H7 (cell line): Measurements from ENCODE around the gene ANO3. TPM values are rescaled to one million over a fixed set of nuclear protein-coding genes. Genes with fewer than 3 reads are reported as not detected.

ENCODE experiments used
- DNase-seq: peaks from one replicate; pipeline ENCODE4 v3.0.0; 2012
- H3K27me3 ChIP-seq: 2 replicates; pipeline ENCODE4 v1.6.0; 2011; ENCODE audit warnings: mild to moderate bottlenecking, low read length; ENCODE audit not compliant: control insufficient read depth, insufficient read depth
- H3K36me3 ChIP-seq: replicated peaks from 2 replicates; pipeline ENCODE4 v1.5.1; 2011; ENCODE audit warnings: low read length; ENCODE audit not compliant: control insufficient read depth, insufficient read depth
- H3K4me3 ChIP-seq: 2 replicates; pipeline ENCODE4 v1.5.1; 2011; ENCODE audit warnings: low read depth, mild to moderate bottlenecking, control low read depth, low read length, moderate library complexity; ENCODE audit not compliant: insufficient read depth
- total RNA-seq: library from RNA; depleted of rRNA; stranded (reverse); fragments of >200 nt; shearing (Covaris generic); gene quantifications from 2 replicates; pipeline ENCODE4 v1.2.3, GENCODE V29; 2014

The ANO3 gene
- total RNA-seq, 1 experiment from 2014 or later = not detected

DNA sequence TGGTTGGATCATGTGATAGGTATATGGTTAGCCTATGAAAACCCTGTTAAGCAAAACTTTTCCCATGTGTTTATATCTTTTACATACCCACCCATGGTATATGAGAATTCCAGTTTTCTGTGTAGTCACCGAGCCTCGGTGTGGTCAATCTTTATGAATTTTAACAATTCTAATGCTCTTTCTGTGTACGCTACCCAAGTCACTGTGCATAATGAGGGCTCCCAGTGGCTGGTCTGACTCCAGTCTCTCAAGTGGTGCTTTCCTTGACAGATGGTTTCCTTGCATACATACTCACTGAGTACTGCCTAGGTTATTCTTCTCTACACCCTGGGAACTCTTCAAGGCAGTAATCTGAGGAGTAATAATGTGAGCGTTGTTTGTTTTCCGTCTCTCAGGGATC, 222.5 kb downstream of the ANO3 start:
- DNase-seq = no peak
- Histone ChIP-seq H3K36me3 (no peaks in the 10 kb centered on the region), H3K4me3 (no peak overlapping the region), H3K27me3 (no peaks in the 10 kb centered on the region)

DNA sequence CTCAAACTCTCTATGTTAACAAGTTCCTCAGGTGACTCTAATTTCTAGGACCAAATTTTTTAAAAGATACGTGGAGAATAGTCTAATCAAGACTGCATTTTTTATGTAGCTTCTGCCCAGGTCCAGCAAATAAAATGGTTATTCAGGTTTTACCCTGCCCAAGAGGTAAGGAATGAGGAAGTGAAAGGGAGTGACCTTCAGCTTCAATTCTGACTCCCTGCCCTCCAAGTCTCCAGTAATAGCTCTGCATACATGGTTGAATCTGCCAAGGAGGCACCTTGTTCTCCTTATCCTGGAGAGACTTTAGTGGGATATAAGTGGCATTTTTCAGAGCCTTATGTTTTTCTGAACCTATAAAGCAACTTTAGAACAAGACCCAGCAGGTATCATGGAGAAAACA, 224.7 kb downstream of the ANO3 start:
- DNase-seq = no peak
- Histone ChIP-seq H3K36me3 (no peaks in the 10 kb centered on the region), H3K4me3 (no peak overlapping the region), H3K27me3 (no peaks in the 10 kb centered on the region)

DNA sequence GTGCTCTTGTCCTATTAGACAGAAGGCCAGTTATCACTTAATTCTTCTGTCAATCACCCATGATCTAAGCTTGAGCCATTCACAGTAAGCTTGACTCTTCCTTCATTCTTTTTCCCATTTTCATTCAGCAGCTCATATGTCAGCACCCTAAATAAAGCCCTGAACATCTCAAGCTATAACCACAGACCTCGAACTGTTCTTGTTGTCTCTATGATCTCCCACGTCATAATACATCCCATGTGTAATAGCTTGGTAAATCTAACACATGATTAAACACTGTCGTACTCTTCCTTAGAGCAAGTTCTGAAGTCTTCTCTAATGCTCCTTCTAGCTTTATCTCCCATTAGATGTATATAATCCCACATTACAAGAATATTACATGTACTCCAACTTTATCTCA, 225.7 kb downstream of the ANO3 start:
- no peak for DNase-seq
- no peaks in the 10 kb centered on the region for H3K27me3 ChIP-seq
- H3K36me3 ChIP-seq = no peaks in the 10 kb centered on the region
- no peak overlapping the region for H3K4me3 ChIP-seq

DNA sequence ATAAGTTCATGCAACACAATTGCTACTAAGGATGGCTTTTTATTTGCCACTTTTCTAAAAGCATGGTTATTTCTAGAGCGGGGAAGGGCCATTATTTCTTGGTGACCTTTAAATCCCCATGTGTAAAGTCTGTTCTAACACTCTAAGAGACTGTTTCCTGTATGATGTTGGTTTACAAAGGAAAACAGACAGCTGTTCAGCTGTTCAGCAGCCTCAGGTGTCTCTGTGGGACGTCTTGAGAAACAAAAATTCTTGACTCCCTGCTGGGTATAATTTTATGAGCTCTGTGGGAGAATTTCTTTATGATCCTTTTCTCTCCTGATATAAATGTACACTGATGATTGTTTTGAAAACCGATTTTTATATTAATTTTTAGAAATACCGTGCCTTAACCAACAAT, 226.3 kb downstream of the ANO3 start:
- H3K36me3 ChIP-seq = no peaks in the 10 kb centered on the region
- H3K4me3 ChIP-seq = no peak overlapping the region
- DNase-seq = no peak
- no peaks in the 10 kb centered on the region for H3K27me3 ChIP-seq

DNA sequence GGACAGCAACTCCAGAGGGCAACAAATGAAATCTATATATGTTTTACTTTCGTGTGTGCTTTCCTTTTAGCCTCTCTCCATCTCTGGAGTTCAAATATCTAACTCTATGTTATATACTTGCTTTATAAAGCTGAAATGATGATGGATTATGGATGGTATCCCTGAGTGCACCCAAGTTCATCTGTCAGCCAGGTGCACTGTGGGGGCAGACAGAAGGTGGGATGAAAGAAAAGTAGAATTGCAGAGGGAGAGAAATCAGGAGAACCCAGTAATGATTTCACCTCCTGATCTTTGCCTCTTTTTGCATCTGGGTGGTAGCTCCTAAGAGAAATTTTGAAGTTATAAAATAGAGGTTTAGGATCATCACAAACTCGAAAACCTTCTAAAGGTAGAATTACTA, 237.7 kb downstream of the ANO3 start:
- Histone ChIP-seq H3K4me3 (no peak overlapping the region), H3K27me3 (no peaks in the 10 kb centered on the region), H3K36me3 (no peaks in the 10 kb centered on the region)
- DNase-seq = no peak

DNA sequence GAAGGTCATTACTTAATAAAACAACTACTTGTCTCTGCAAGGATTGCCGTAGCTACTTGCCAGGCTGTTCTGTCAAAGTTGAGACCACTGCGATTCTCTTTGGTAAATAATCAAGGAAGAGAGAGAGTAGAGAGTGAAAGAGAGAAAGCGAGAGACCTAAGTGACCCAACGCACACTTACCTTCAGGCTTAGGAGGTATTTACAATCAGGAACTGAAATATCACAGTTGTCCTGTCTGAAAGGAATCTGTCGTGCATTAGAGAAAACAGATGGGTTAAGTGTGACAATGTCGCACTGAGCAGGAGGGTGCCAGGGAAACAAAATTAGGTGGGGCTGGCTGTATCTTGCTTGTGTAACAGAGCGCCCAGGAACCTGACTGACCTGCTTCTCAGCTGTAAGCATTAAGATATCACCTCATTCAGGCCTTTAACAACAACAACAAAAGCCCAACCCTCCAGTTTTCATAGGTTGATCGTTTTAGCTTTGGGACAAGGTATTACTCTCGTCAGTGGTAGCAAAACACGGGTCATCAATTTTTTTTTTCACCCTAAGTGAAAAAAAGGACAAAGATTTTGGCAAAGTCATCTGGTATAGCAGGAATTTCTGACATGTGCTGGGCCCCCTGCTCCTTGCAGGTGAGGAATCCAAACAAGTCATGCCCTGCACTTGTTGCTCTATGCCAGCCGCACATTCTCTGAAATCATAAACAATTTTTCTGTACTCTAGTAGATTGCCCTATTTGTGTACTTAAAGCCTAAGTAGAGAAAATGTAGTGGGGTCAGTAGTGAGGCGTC, 240.1 kb downstream of the ANO3 start, which contains the start of gene MUC15:
MUC15 (minus strand) TSS at position 403 of the 794 bp plus-strand sequence. CDS start 5,169 bp downstream, outside the sequence.
- DNase-seq = no peak
- no peak within 1 kb of the TSS for H3K4me3 ChIP-seq
- H3K36me3 ChIP-seq = no peaks in the 10 kb centered on the region
- H3K27me3 ChIP-seq = no peaks in the 10 kb centered on the region

DNA sequence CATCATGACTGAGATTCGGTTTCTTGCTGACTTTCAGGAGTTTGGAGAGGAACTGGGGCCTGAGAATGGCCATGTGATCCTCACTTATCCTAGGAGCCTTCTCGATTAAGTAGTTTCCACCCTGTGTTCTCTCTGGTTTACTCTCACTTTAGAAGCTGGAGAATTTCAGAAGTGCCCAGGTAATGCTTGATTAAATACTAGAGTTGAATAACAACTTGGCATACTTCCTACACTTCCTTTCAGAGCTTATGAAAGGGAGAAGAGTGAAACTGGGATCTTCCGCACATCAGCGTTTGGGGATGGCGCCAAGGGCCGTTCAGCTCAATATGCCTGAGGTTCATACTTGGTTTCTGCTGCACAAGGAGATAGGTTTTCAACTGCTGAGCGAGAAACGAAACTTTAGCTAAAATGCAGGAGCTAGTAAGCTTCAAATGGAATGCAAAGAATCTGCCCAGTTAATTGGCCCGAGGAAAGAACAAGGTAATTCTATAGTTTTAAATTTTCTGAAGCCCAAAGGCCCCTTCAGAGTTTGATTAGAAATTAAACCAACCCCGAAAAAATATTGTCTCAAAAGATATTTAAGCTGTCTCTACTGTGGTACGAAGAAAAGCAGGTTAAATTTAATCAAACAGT, 241.0 kb downstream of the ANO3 start:
- Histone ChIP-seq H3K36me3 (no peaks in the 10 kb centered on the region), H3K27me3 (no peaks in the 10 kb centered on the region), H3K4me3 (no peak overlapping the region)
- DNase-seq = no peak

DNA sequence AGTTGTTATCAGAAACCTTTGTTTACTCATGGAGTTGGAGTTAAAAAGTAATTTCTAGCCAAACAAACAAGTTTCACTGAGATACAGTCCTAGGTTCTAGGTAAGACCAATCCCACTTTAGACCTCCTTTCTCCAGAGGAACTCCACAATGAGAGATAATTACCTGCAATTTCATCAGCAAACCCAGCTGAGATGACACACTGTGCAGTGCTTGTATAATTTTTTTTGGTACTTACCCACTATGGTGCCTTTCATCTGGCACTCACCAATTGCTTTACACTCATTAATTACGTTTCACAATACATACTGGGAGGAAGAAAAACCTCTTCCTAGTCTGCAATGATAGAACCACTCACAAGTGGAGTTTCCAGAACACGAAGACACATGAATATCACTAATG, 242.0 kb downstream of the ANO3 start:
- Histone ChIP-seq H3K36me3 (no peaks in the 10 kb centered on the region), H3K4me3 (no peak overlapping the region), H3K27me3 (no peaks in the 10 kb centered on the region)
- DNase-seq = no peak

DNA sequence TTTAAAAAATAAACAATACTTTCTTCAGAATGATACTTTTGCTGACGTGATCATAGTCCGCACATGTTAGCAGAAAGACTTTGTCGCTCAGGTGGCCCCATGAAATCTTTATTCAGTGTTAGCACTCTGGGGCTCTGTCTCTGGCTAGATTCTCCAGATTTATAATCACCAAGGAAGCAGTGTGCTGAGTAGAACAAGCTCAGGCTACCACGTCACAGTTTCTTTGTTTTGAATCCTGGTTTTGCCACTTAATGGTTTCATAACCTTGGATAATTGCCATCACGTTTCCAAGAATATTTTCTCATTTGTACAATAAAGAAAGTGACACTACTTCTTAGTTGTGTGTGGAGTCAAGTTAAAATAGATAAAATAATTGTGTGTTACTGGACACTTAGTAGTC, 244.0 kb downstream of the ANO3 start:
- Histone ChIP-seq H3K4me3 (no peak overlapping the region), H3K36me3 (no peaks in the 10 kb centered on the region), H3K27me3 (no peaks in the 10 kb centered on the region)
- DNase-seq = no peak

DNA sequence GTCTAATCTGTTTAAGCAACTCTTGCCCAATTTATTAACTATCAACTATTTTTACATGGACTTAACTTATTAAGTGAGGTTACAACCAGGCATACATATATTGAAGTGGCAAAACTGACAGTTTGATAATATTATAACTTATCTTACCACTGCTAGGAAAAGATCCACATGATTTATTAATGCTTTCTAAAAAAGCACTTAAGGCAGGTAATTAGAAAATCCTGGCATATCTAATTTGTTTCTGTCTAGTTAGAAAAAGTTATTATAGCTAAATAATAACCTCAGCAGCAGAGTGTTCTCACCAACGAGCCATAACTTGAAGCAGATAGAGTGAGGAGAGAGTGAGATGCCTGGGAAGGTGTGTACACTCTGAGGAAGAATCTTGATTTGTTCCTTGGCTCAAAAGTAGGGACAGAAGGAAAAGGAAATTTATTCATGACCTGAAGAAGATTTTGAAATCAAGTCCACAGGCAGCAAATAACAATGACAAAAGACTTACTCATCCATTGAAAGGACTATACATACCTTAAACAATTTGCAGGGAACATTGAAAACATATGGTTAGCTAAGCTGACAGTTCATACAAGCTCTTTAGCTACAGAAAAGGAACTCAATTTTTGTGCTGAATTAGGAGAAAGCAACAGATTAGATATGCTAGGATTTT, 247.2 kb downstream of the ANO3 start:
- Histone ChIP-seq H3K4me3 (no peak overlapping the region), H3K27me3 (no peaks in the 10 kb centered on the region), H3K36me3 (no peaks in the 10 kb centered on the region)
- no peak for DNase-seq

DNA sequence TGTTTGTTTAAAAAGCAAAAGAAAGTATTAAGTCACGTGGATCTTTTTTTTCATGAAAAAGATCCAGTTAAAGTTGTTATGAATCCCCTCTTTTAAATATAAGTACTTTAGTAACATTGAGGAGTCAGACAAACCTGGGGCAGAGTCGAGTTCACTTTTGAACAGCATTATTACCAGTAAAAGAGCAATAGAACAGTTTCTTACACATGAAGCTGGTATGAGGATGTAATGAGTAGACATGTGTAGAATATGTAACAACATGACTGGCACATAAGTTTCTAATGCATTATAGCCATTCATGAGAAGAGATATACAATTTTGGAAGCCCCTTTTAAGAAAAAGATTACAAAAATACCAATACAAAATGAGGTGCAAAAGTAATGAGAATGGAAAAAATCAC, 247.8 kb downstream of the ANO3 start:
- no peak for DNase-seq
- Histone ChIP-seq H3K4me3 (no peak overlapping the region), H3K36me3 (no peaks in the 10 kb centered on the region), H3K27me3 (no peaks in the 10 kb centered on the region)

DNA sequence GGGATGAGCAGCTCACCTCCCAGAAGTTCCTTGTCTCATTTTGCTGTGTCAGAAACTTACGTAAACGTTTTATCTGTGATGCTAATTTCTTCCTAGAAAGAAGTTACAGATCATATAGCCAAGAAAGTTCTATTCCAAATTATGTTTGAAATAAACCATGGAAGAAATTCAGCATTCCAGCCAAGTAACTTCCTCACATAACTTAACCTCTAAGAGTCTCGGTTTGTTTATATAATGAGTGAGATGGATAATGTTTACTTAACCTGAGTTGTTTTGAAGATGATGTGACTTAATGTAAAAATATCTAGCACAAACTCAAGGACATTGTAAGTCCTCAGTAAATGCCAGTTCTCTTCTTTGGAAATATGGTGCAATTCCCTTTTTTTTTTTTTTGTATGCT, 249.0 kb downstream of the ANO3 start:
- H3K36me3 ChIP-seq = no peaks in the 10 kb centered on the region
- no peak for DNase-seq
- no peaks in the 10 kb centered on the region for H3K27me3 ChIP-seq
- no peak overlapping the region for H3K4me3 ChIP-seq

DNA sequence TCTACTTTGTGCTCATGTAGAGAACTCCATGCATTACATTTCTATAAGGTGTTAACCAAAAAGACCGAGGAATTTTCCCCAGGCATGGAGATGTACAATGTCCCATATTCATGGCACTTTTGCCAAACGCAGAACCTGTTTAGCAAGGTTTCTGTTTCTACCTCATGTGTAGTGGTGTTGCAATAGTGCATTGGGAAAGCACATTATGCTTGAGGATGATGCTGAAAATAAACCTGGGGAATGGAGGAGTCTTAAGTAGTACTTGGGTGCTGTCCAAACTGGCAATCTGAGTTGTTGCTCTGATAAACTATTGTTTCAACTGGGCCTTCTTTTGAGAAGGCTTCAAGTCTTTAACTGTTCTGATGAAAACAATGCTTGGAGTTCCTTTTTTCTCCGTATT, 251.6 kb downstream of the ANO3 start:
- H3K4me3 ChIP-seq = no peak overlapping the region
- DNase-seq = no peak
- no peaks in the 10 kb centered on the region for H3K27me3 ChIP-seq
- H3K36me3 ChIP-seq = no peaks in the 10 kb centered on the region

DNA sequence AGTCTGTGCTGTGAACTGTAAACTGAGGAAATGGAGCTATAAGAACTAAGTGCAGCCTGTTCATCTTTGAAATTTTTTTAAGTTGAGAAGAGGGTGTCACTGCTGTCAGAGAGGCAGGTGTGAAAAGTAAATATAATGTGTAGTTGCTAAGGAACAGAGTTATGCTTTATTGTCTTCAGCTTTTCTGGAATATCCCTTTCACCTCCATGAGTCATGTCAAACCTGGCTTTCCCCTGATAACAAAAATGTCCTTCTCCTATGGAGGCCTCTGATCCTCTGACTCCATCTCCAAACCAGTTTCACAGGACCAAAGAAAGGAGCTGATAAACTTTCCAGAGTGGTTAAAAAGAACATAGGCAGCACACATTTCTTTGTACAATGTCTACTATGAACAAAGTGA, 252.9 kb downstream of the ANO3 start:
- Histone ChIP-seq H3K4me3 (no peak overlapping the region), H3K36me3 (no peaks in the 10 kb centered on the region), H3K27me3 (no peaks in the 10 kb centered on the region)
- no peak for DNase-seq

DNA sequence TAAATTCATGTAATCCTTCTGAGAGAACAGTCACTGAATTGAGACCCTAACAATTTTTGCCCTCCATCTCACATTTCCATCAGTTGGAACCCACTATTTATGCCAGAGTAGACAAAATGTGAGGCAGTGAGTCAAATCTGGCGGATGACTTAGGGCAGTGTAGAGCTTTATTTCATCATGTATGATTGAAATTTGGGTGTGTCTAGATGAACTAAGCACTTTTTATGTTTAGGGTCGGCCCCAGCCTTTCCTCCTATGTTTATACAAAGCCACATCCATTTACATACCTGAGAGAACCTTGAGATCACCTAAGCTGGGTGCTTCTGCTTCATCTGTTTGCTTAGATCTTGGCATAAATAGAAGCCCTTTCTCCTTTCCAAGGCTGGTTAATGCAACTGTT, 255.1 kb downstream of the ANO3 start:
- no peak overlapping the region for H3K4me3 ChIP-seq
- no peaks in the 10 kb centered on the region for H3K27me3 ChIP-seq
- no peak for DNase-seq
- no peaks in the 10 kb centered on the region for H3K36me3 ChIP-seq
